HCT116 (cell line): ENCODE results near the gene OS9. TPM values are rescaled to one million over a fixed set of nuclear protein-coding genes. Genes with fewer than 3 reads are reported as not detected.

Experiments
- ATAC-seq: fragments of 200-7000 bp; cut with Tn5 transposase; 2 replicates; pipeline ENCODE4 v1.9.1; 2020; ENCODE audit warnings: mild to moderate bottlenecking, moderate library complexity
- BruUV-seq: library from RNA; stranded (reverse); fragments of 400-500 nt; replicated peaks from 2 replicates; lab custom pipeline; 2021; lab: Mats Ljungman, UMichigan
- CTCF ChIA-PET: fragments of 300-600 bp; sonication (Branson Sonifier 250); formaldehyde crosslinking; loops from one replicate; lab custom pipeline; 2021; ENCODE audit warnings: antibody characterized with exemption; lab: Charles Lee
- POLR2A ChIA-PET: fragments of 300-600, 350-600 bp; sonication (Branson Sonifier 250); formaldehyde crosslinking; loops from one replicate; lab custom pipeline; 2021; ENCODE audit warnings: antibody characterized with exemption; lab: Charles Lee
- RAD21 ChIA-PET, 2 experiments: fragments of 300-600 bp; sonication (Branson Sonifier 250); formaldehyde crosslinking; loops; one replicate each; lab custom pipeline; 2023; ENCODE audit warnings: low total read pairs in 2 of 2; ENCODE audit not compliant: uncharacterized antibody in 2 of 2, unreplicated experiment in 2 of 2, low non-redundant PET in 1 of 2; lab: Charles Lee
- DNase-seq: peaks from one replicate; pipeline ENCODE4 v3.0.0-alpha.2; 2010; ENCODE audit warnings: low read depth, low spot score
- H2AFZ ChIP-seq: fragments of 200-600 bp; shearing (Covaris generic), sonication (generic); 2 replicates; pipeline ENCODE4 v1.6.1; 2017; ENCODE audit warnings: low read depth, mixed run types, mixed read lengths, antibody characterized with exemption, low read length; ENCODE audit not compliant: poor library complexity, severe bottlenecking
- H3K27ac ChIP-seq: 2 replicates; pipeline ENCODE4 v1.5.1; 2012; ENCODE audit warnings: low read depth, low read length
- H3K27me3 ChIP-seq: fragments of 200-600 bp; sonication (generic); 2 replicates; pipeline ENCODE4 v1.6.1; 2016; ENCODE audit warnings: mixed run types, low read length, mixed read lengths; ENCODE audit not compliant: insufficient read depth
- H3K36me3 ChIP-seq, 2 experiments: fragments of 200-500 bp in 1 of 2; fragments of 200-600 bp in 1 of 2; sonication (Bioruptor generic) in 1 of 2; sonication (generic) in 1 of 2; 2 replicates each; pipeline versions ENCODE4 v1.5.1 to v1.6.1; 2014 to 2016; ENCODE audit warnings: low read length in 2 of 2, inconsistent platforms in 1 of 2, mixed read lengths in 1 of 2, mixed run types in 1 of 2; ENCODE audit not compliant: insufficient read depth in 2 of 2, control insufficient read depth in 1 of 2
- H3K4me1 ChIP-seq, 2 experiments: fragments of 200-600 bp in 1 of 2; sonication (generic) in 1 of 2; 2 replicates each; pipeline versions ENCODE4 v1.5.1 to v1.6.1; 2012 to 2017; ENCODE audit warnings: low read length in 2 of 2, inconsistent platforms in 1 of 2, mild to moderate bottlenecking in 1 of 2, mixed read lengths in 1 of 2, mixed run types in 1 of 2, moderate library complexity in 1 of 2; ENCODE audit not compliant: insufficient read depth in 2 of 2, control insufficient read depth in 1 of 2
- H3K4me2 ChIP-seq: fragments of 200-600 bp; sonication (generic); 2 replicates; pipeline ENCODE4 v1.6.1; 2017; ENCODE audit warnings: mixed run types, low read length, mixed read lengths
- H3K4me3 ChIP-seq, 2 experiments: fragments of 200-600 bp in 1 of 2; sonication (generic) in 1 of 2; replicated peaks in 1 of 2; 2 replicates each; pipeline ENCODE4 v1.5.1; 2011 to 2016; ENCODE audit warnings: low read length in 2 of 2, control low read depth in 1 of 2, low read depth in 1 of 2, mild to moderate bottlenecking in 1 of 2, mixed read lengths in 1 of 2, mixed run types in 1 of 2
- H3K79me2 ChIP-seq: fragments of 200-600 bp; sonication (generic); 2 replicates; pipeline ENCODE4 v1.6.1; 2017; ENCODE audit warnings: mild to moderate bottlenecking, mixed run types, low read length, moderate library complexity, mixed read lengths; ENCODE audit not compliant: insufficient read depth
- H3K9ac ChIP-seq: fragments of 200-600 bp; sonication (generic); 2 replicates; pipeline ENCODE4 v1.6.1; 2016; ENCODE audit warnings: low read length, mixed read lengths
- H3K9me2 ChIP-seq: fragments of 200-600 bp; sonication (generic), shearing (Covaris generic); 2 replicates; pipeline ENCODE4 v1.6.1; 2017; ENCODE audit warnings: mixed run types, mild to moderate bottlenecking, moderate library complexity; ENCODE audit not compliant: insufficient read depth
- H3K9me3 ChIP-seq, 2 experiments: fragments of 200-500 bp in 1 of 2; fragments of 200-600 bp in 1 of 2; sonication (Bioruptor generic) in 1 of 2; sonication (generic) in 1 of 2; 2 replicates each; pipeline ENCODE4 v1.6.1; 2014 to 2017; ENCODE audit warnings: low read length in 2 of 2, mixed read lengths in 2 of 2, inconsistent platforms in 1 of 2, low read depth in 1 of 2, mild to moderate bottlenecking in 1 of 2, mixed run types in 1 of 2, moderate library complexity in 1 of 2; ENCODE audit not compliant: control insufficient read depth in 1 of 2, insufficient read depth in 1 of 2
- H4K20me1 ChIP-seq: fragments of 200-600 bp; sonication (generic), shearing (Covaris generic); 2 replicates; pipeline ENCODE4 v1.6.1; 2017; ENCODE audit warnings: mixed run types, mild to moderate bottlenecking, moderate library complexity; ENCODE audit not compliant: insufficient read depth
- ATF3 ChIP-seq: IDR thresholded peaks from 2 replicates; pipeline ENCODE4 v1.6.1; 2012
- CBX3 ChIP-seq: IDR thresholded peaks from 2 replicates; pipeline ENCODE4 v1.6.1; 2012; ENCODE audit warnings: low read depth
- CTCF ChIP-seq, 3 experiments: fragments of 200-600 bp in 1 of 3; sonication (generic) in 1 of 3; IDR thresholded peaks in 2 of 3; conservative IDR thresholded peaks in 1 of 3; 2 replicates each; pipeline ENCODE4 v1.5.1; 2012 to 2017; ENCODE audit warnings: low read depth in 2 of 3, low read length in 2 of 3, antibody characterized with exemption in 1 of 3, borderline replicate concordance in 1 of 3, control low read depth in 1 of 3, mild to moderate bottlenecking in 1 of 3, mixed read lengths in 1 of 3, mixed run types in 1 of 3, moderate library complexity in 1 of 3; ENCODE audit not compliant: insufficient read depth in 1 of 3
- EGR1 ChIP-seq: IDR thresholded peaks from 2 replicates; pipeline ENCODE4 v1.6.1; 2012; ENCODE audit warnings: low read depth
- ELF1 ChIP-seq: IDR thresholded peaks from 2 replicates; pipeline ENCODE4 v1.6.1; 2012; ENCODE audit warnings: low read depth, borderline replicate concordance
- EZH2 ChIP-seq: fragments of 200-600 bp; sonication (generic); IDR thresholded peaks from 2 replicates; pipeline ENCODE4 v1.6.1; 2017; ENCODE audit warnings: antibody characterized with exemption, mixed run types
- FOSL1 ChIP-seq: IDR thresholded peaks from 2 replicates; pipeline ENCODE4 v1.6.1; 2012; ENCODE audit warnings: low read depth
- JUND ChIP-seq: IDR thresholded peaks from 2 replicates; pipeline ENCODE4 v1.6.1; 2012
- MAX ChIP-seq: IDR thresholded peaks from 2 replicates; pipeline ENCODE4 v1.6.1; 2012
- POLR2A ChIP-seq: IDR thresholded peaks from 2 replicates; pipeline ENCODE4 v1.7.0; 2011; ENCODE audit warnings: borderline replicate concordance; ENCODE audit not compliant: insufficient read depth, insufficient read length; ENCODE audit errors: extremely low read depth
- POLR2AphosphoS5 ChIP-seq: IDR thresholded peaks from 2 replicates; pipeline ENCODE4 v1.6.1; 2011; ENCODE audit warnings: mild to moderate bottlenecking, low read depth, low read length, moderate library complexity
- RAD21 ChIP-seq: IDR thresholded peaks from 2 replicates; pipeline ENCODE4 v1.6.1; 2012; ENCODE audit warnings: low read depth, mild to moderate bottlenecking
- REST ChIP-seq: IDR thresholded peaks from 2 replicates; pipeline ENCODE4 v1.6.1; 2012; ENCODE audit warnings: low read depth
- SIN3A ChIP-seq: IDR thresholded peaks from 2 replicates; pipeline ENCODE4 v1.6.1; 2012; ENCODE audit warnings: low read depth
- SP1 ChIP-seq: IDR thresholded peaks from 2 replicates; pipeline ENCODE4 v1.6.1; 2012; ENCODE audit warnings: low read depth
- ZBTB33 ChIP-seq: IDR thresholded peaks from 2 replicates; pipeline ENCODE4 v1.6.1; 2011; ENCODE audit warnings: mild to moderate bottlenecking, low read length, moderate library complexity; ENCODE audit not compliant: insufficient replicate concordance; ENCODE audit errors: extremely low read depth
- ZFX ChIP-seq: fragments of 450-650 bp; IDR thresholded peaks from 2 replicates; pipeline ENCODE4 v1.6.1; 2017
- ZNF274 ChIP-seq: fragments of 200-500 bp; sonication (Bioruptor generic); IDR thresholded peaks from 2 replicates; pipeline ENCODE4 v1.6.1; 2014; ENCODE audit warnings: mild to moderate bottlenecking, low read depth, low read length, inconsistent platforms
- intact Hi-C: fragments of 100-400 bp; cut with micrococcal nuclease; formaldehyde crosslinking; loops from 2 replicates; pipeline ENCODE4 v1.10.0; 2022
- total RNA-seq: library from RNA; stranded (reverse); gene quantifications from one replicate; pipeline ENCODE4 v1.2.1, GENCODE V29; 2021; ENCODE audit not compliant: unreplicated experiment

The OS9 gene
- total RNA-seq, 1 experiment from 2014 or later = 98.4 TPM

- no peak for DNase-seq
- CTCF ChIA-PET = no interaction called here
- H3K9me2 ChIP-seq = no peaks in the 10 kb centered on the region
- H3K36me3 ChIP-seq = peaks cover 3 to 15% of the 10 kb centered on the region in 2 experiments; a peak in 3 of 4 replicates
- BruUV-seq = no TSS peak
- H2AFZ ChIP-seq = no peak overlapping the region
- H3K4me3 ChIP-seq = no peak overlapping the region
- no peaks in the 10 kb centered on the region for H3K4me1 ChIP-seq
- no peak for ATAC-seq
- intact Hi-C loops = no loop called here
- POLR2A ChIA-PET = no interaction called here
- H3K9ac ChIP-seq = no peak overlapping the region
- RAD21 ChIA-PET = no interaction called here
- H3K79me2 ChIP-seq = no peaks in the 10 kb centered on the region
- TF ChIP-seq CBX3 = no peak
- no peak for TF ChIP-seq ELF1
- TF ChIP-seq JUND = no peak
- TF ChIP-seq EZH2 = no peak
- TF ChIP-seq ZFX = no peak
- no peak for TF ChIP-seq EGR1
- TF ChIP-seq ZNF274 = no peak
- no peak for TF ChIP-seq FOSL1
- TF ChIP-seq RAD21 = no peak
- TF ChIP-seq ZBTB33 = no peak
- no peak for TF ChIP-seq MAX
- no peak for TF ChIP-seq REST
- TF ChIP-seq CTCF (IDR thresholded peaks at IDR 0.05 in 2 of 3, conservative IDR thresholded peaks at IDR 0.05 in 1 of 3; ENCODE audit: borderline replicate concordance in 1 of 3, insufficient read depth in 1 of 3, low read depth in 2 of 3, low read length in 2 of 3) = no peak
- TF ChIP-seq SIN3A = no peak
- TF ChIP-seq SP1 = no peak
- no peak for TF ChIP-seq ATF3
- TF ChIP-seq POLR2AphosphoS5 = no peak
- no peak for TF ChIP-seq POLR2A
- TF ChIP-seq, all 23 proteins: peak for 0
- no peaks in the 10 kb centered on the region for H3K9me3 ChIP-seq
- no peak overlapping the region for H3K27ac ChIP-seq
- no peak overlapping the region for H3K4me2 ChIP-seq
- no peaks in the 10 kb centered on the region for H3K27me3 ChIP-seq
- H4K20me1 ChIP-seq = no peaks in the 10 kb centered on the region
Measured at GRCh38 chr12:57717131-57717530, 23.2 kb downstream of the OS9 start.
